B cell (primary cell): ENCODE results near the gene ZBED4. TPM values are rescaled to one million over a fixed set of nuclear protein-coding genes. Genes with fewer than 3 reads are reported as not detected.

Experiments
- ATAC-seq: fragments of 200-7000 bp; cut with Tn5 transposase; one replicate; pipeline ENCODE4 v1.10.0; 2021; ENCODE audit warnings: low read depth, mild to moderate bottlenecking, moderate number of reproducible peaks, moderate library complexity
- CTCF ChIA-PET: fragments of 350-600 bp; sonication (Branson Sonifier 250); formaldehyde crosslinking; loops from one replicate; lab custom pipeline; 2021; ENCODE audit warnings: antibody characterized with exemption, inconsistent platforms; lab: Charles Lee
- POLR2A ChIA-PET: fragments of 350-600 bp; sonication (Branson Sonifier 250); formaldehyde crosslinking; loops from one replicate; lab custom pipeline; 2021; ENCODE audit warnings: antibody characterized with exemption; lab: Charles Lee
- DNase-seq: peaks from one replicate; pipeline ENCODE4 v3.0.0; 2013
- H2AFZ ChIP-seq: 2 replicates; pipeline ENCODE4 v1.6.1; 2012; ENCODE audit warnings: mild to moderate bottlenecking, low read depth, low read length; ENCODE audit not compliant: insufficient read depth, poor library complexity, severe bottlenecking
- H3K27ac ChIP-seq, 2 donors: 1 replicate in 1 of 2; 2 replicates in 1 of 2; pipeline ENCODE4 v1.5.1; 2012 to 2013; ENCODE audit warnings: low read length in 2 of 2, mild to moderate bottlenecking in 2 of 2, moderate library complexity in 1 of 2
- H3K27me3 ChIP-seq, 4 experiments: fragments of 200-600 bp in 1 of 4; sonication (generic) in 1 of 4; replicated peaks in 1 of 4; 1 replicate in 2 of 4; 2 replicates in 2 of 4; pipeline versions ENCODE4 v1.6.1 to v1.7.0; 2013 to 2016; ENCODE audit warnings: low read length in 3 of 4, mild to moderate bottlenecking in 2 of 4, mixed read lengths in 1 of 4, moderate library complexity in 1 of 4; ENCODE audit not compliant: insufficient read depth in 4 of 4, control insufficient read depth in 3 of 4; ENCODE audit errors: control extremely low read depth in 1 of 4
- H3K36me3 ChIP-seq, 2 experiments: replicated peaks in 1 of 2; 1 replicate in 1 of 2; 2 replicates in 1 of 2; pipeline versions ENCODE4 v1.6.1 to v1.7.1; 2013; ENCODE audit warnings: low read length in 1 of 2; ENCODE audit not compliant: insufficient read depth in 2 of 2, control insufficient read depth in 1 of 2; ENCODE audit errors: control extremely low read depth in 1 of 2, extremely low read depth in 1 of 2
- H3K4me1 ChIP-seq, 2 donors: fragments of 200-600 bp in 1 of 2; sonication (generic) in 1 of 2; 1 replicate in 1 of 2; 2 replicates in 1 of 2; pipeline versions ENCODE4 v1.5.1 to v1.6.1; 2013 to 2017; ENCODE audit warnings: low read length in 2 of 2; ENCODE audit not compliant: control insufficient read depth in 2 of 2, insufficient read depth in 2 of 2
- H3K4me2 ChIP-seq: replicated peaks from 2 replicates; pipeline ENCODE3; 2012; ENCODE audit warnings: mild to moderate bottlenecking, low read depth, low read length; ENCODE audit not compliant: poor library complexity, severe bottlenecking
- H3K4me3 ChIP-seq, 5 experiments: fragments of 200-600 bp in 1 of 5; sonication (generic) in 1 of 5; 1 replicate in 3 of 5; 2 replicates in 2 of 5; pipeline versions ENCODE4 v1.5.1 to v1.7.0; 2011 to 2016; ENCODE audit warnings: low read length in 4 of 5, mild to moderate bottlenecking in 4 of 5, low read depth in 2 of 5, control low read depth in 1 of 5, moderate library complexity in 1 of 5; ENCODE audit not compliant: insufficient read depth in 1 of 5; ENCODE audit errors: control extremely low read depth in 1 of 5, extremely low read depth in 1 of 5
- H3K79me2 ChIP-seq: fragments of 200-600 bp; sonication (generic); one replicate; pipeline ENCODE4 v1.6.0; 2016; ENCODE audit warnings: low read length; ENCODE audit not compliant: control insufficient read depth, insufficient read depth
- H3K9ac ChIP-seq: fragments of 200-600 bp; sonication (generic); 2 replicates; pipeline ENCODE4 v1.6.1; 2017; ENCODE audit warnings: mild to moderate bottlenecking, low read length, moderate library complexity
- H3K9me3 ChIP-seq, 3 donors: one replicate each; pipeline versions ENCODE4 v1.6.1 to v1.7.1; 2013; ENCODE audit warnings: low read length in 2 of 3; ENCODE audit not compliant: control insufficient read depth in 2 of 3, insufficient read depth in 1 of 3; ENCODE audit errors: control extremely low read depth in 1 of 3
- H4K20me1 ChIP-seq: 2 replicates; pipeline ENCODE4 v1.6.0; 2012; ENCODE audit warnings: mild to moderate bottlenecking, low read length; ENCODE audit not compliant: insufficient read depth, control insufficient read depth, poor library complexity, severe bottlenecking
- H3K27ac Mint-ChIP-seq: one replicate; pipeline ENCODE4 v1.8.0; 2021; ENCODE audit warnings: mixed read lengths
- H3K27me3 Mint-ChIP-seq: one replicate; pipeline ENCODE4 v1.8.0; 2021; ENCODE audit warnings: mixed read lengths
- H3K4me1 Mint-ChIP-seq: one replicate; pipeline ENCODE4 v1.8.0; 2021; ENCODE audit warnings: mixed read lengths
- H3K4me3 Mint-ChIP-seq: one replicate; pipeline ENCODE4 v1.8.0; 2021; ENCODE audit warnings: mixed read lengths
- H3K9me3 Mint-ChIP-seq: one replicate; pipeline ENCODE4 v1.8.0; 2022; ENCODE audit warnings: mixed read lengths; ENCODE audit not compliant: insufficient read depth
- EZH2 ChIP-seq: IDR thresholded peaks from 2 replicates; pipeline ENCODE4 v1.6.1; 2012; ENCODE audit warnings: borderline replicate concordance, low read depth, mild to moderate bottlenecking, moderate library complexity, low read length; ENCODE audit not compliant: insufficient read depth, poor library complexity, severe bottlenecking
- WGBS: methylation state at CpG from one replicate; pipeline ENCODE4 v1.1.5; 2013; ENCODE audit warnings: missing lambda C conversion rate; ENCODE audit not compliant: insufficient coverage; 5-methylcytosine and 5-hydroxymethylcytosine counted together
- intact Hi-C: fragments of 100-400 bp; cut with micrococcal nuclease; formaldehyde crosslinking; loops from one replicate; pipeline ENCODE4 v1.10.0; 2022
- polyA plus RNA-seq: library from polyadenylated mRNA; depleted of rRNA; stranded (reverse); fragments of >200 nt; gene quantifications from 2 replicates; pipeline ENCODE4 v1.2.3, GENCODE V29; 2012
- total RNA-seq, 2 donors: library from RNA; stranded (reverse); fragments of 120-200 nt in 1 of 2; gene quantifications; 1 replicate in 1 of 2; 2 replicates in 1 of 2; pipeline versions ENCODE4 v1.2.3 to v1.2.4, GENCODE V29; 2013 to 2022
- TF ChIP-seq, protein P1 (sequence below): fragments of 200-600 bp; IDR thresholded peaks from one replicate; pipeline ENCODE4 v1.8.0; 2022; ENCODE audit warnings: antibody characterized with exemption, mild to moderate bottlenecking

Gene ZBED4
- total and polyA plus RNA-seq, 2 donors (not counting 1 experiment from before 2014, with no cell fraction given), result 5.9 to 14.6 TPM

DNA sequence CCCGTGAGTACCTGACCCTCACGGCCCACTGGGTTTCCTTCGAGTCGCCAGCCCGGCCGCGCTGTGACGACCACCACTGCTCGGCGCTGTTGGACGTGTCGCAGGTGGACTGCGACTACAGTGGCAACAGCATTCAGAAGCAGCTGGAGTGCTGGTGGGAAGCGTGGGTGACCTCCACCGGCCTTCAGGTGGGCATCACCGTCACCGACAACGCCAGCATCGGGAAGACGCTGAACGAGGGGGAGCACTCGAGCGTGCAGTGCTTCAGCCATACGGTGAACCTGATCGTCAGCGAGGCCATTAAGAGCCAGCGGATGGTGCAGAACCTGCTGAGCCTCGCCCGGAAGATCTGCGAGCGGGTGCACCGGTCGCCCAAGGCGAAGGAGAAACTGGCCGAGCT, 32.2 kb downstream of the ZBED4 start:
- Histone ChIP-seq H3K9me3 (peaks cover 0 to 11% (median 0%) of the 10 kb centered on the region in 3 donors), H2AFZ (no peak overlapping the region), H3K4me2 (no peak overlapping the region), H3K4me1 (peaks cover 0 to 7% of the 10 kb centered on the region in 2 donors), H3K4me3 (no peak overlapping the region), H4K20me1 (peaks cover 56% of the 10 kb centered on the region), H3K79me2 (peaks cover 73% of the 10 kb centered on the region), H3K27ac (no peak overlapping the region), H3K36me3 (peaks cover 5 to 58% of the 10 kb centered on the region in 2 experiments), H3K9ac (no peak overlapping the region), H3K27me3 (no peaks in the 10 kb centered on the region)
- Mint-ChIP-seq H3K4me1 (peaks cover 11% of the 10 kb centered on the region), H3K9me3 (no peaks in the 10 kb centered on the region), H3K27ac (no peak overlapping the region), H3K27me3 (no peaks in the 10 kb centered on the region), H3K4me3 (no peak overlapping the region)
- no peak for DNase-seq
- ChIA-PET CTCF (no interaction called here), POLR2A (no interaction called here)
- ATAC-seq, result no peak
- TF ChIP-seq EZH2, result no peak
- TF ChIP-seq, protein P1, sequence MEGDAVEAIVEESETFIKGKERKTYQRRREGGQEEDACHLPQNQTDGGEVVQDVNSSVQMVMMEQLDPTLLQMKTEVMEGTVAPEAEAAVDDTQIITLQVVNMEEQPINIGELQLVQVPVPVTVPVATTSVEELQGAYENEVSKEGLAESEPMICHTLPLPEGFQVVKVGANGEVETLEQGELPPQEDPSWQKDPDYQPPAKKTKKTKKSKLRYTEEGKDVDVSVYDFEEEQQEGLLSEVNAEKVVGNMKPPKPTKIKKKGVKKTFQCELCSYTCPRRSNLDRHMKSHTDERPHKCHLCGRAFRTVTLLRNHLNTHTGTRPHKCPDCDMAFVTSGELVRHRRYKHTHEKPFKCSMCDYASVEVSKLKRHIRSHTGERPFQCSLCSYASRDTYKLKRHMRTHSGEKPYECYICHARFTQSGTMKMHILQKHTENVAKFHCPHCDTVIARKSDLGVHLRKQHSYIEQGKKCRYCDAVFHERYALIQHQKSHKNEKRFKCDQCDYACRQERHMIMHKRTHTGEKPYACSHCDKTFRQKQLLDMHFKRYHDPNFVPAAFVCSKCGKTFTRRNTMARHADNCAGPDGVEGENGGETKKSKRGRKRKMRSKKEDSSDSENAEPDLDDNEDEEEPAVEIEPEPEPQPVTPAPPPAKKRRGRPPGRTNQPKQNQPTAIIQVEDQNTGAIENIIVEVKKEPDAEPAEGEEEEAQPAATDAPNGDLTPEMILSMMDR, result no peak
- WGBS, result 98% methylated on average over 35 of the region's 35 CpGs
- intact Hi-C loops, result no loop called here

GRCh38 chr22:49886346-49887063, 32.9 kb downstream of the ZBED4 start:
- DNase-seq (no peak), ATAC-seq (no peak)
- no peak overlapping the region for H3K27ac Mint-ChIP-seq
- H3K9me3 Mint-ChIP-seq, result peaks cover 3% of the 10 kb centered on the region
- no peaks in the 10 kb centered on the region for H3K27me3 Mint-ChIP-seq
- no peaks in the 10 kb centered on the region for H3K27me3 ChIP-seq
- H3K4me2 ChIP-seq, result no peak overlapping the region
- peaks cover 8% of the 10 kb centered on the region for H3K4me1 Mint-ChIP-seq
- intact Hi-C loops, result no loop called here
- ChIA-PET CTCF (no interaction called here), POLR2A (no interaction called here)
- no peak overlapping the region for H3K9ac ChIP-seq
- H3K79me2 ChIP-seq, result peaks cover 67% of the 10 kb centered on the region
- H2AFZ ChIP-seq, result no peak overlapping the region
- no peak overlapping the region for H3K27ac ChIP-seq
- no peak overlapping the region for H3K4me3 Mint-ChIP-seq
- H3K4me3 ChIP-seq, result no peak overlapping the region
- WGBS, result 97% methylated on average over 33 of the region's 41 CpGs
- H3K36me3 ChIP-seq, result peaks cover 5 to 58% of the 10 kb centered on the region in 2 experiments
- peaks cover 60% of the 10 kb centered on the region for H4K20me1 ChIP-seq
- H3K4me1 ChIP-seq, result peaks cover 0 to 2% of the 10 kb centered on the region in 2 donors
- peaks cover 0 to 11% (median 0%) of the 10 kb centered on the region in 3 donors for H3K9me3 ChIP-seq
- no peak for TF ChIP-seq EZH2
- TF ChIP-seq, protein P1, result no peak
